Colonic mucosa (tissue), 4 donors: Measurements from ENCODE around the gene ACTN2. TPM values are rescaled to one million over a fixed set of nuclear protein-coding genes. Genes with fewer than 3 reads are reported as not detected.

ENCODE experiments used
- DNase-seq: peaks from one replicate; pipeline ENCODE4 v3.0.0-alpha.2; 2020
- H3K27ac ChIP-seq: fragments of 200-600 bp; one replicate; pipeline ENCODE4 v1.8.0; 2021
- H3K27me3 ChIP-seq: fragments of 200-600 bp; one replicate; pipeline ENCODE4 v1.8.0; 2021
- H3K36me3 ChIP-seq: fragments of 200-600 bp; one replicate; pipeline ENCODE4 v1.8.0; 2021
- H3K4me1 ChIP-seq: fragments of 200-600 bp; one replicate; pipeline ENCODE4 v1.8.0; 2021; ENCODE audit warnings: mild to moderate bottlenecking
- H3K4me3 ChIP-seq: fragments of 200-600 bp; one replicate; pipeline ENCODE4 v1.8.0; 2021
- H3K9ac ChIP-seq, 2 donors: one replicate each; pipeline ENCODE4 v1.7.0; 2013; ENCODE audit warnings: control low read depth in 2 of 2, low read depth in 2 of 2, low read length in 2 of 2
- H3K9me3 ChIP-seq: fragments of 200-600 bp; one replicate; pipeline ENCODE4 v1.8.0; 2021
- intact Hi-C: fragments of 100-400 bp; cut with DNase I; formaldehyde crosslinking; loops from one replicate; pipeline ENCODE4 v1.14.1; 2022
- total RNA-seq, 2 donors: library from RNA; stranded (reverse); fragmentation: NEBNext Ultra II Directional in 1 of 2; extraction: Animal tissue kit (Norgen Biotek cat#: 25700) in 1 of 2; gene quantifications; one replicate each; pipeline ENCODE4 v1.2.1, GENCODE V29; 2021
- TF ChIP-seq, protein P1 (sequence below): fragments of 200-600 bp; IDR thresholded peaks from one replicate; pipeline ENCODE4 v1.8.0; 2022; ENCODE audit warnings: antibody characterized with exemption, mild to moderate bottlenecking
- donor health status: healthy.
- donor health status: DM: no; HTN: no; CAD: no.
- donor health status: DM: no; HTN: no; CAD: no.

Gene ACTN2
- total RNA-seq, 2 donors from 2014 or later, result 0.05 to 0.72 TPM

DNA sequence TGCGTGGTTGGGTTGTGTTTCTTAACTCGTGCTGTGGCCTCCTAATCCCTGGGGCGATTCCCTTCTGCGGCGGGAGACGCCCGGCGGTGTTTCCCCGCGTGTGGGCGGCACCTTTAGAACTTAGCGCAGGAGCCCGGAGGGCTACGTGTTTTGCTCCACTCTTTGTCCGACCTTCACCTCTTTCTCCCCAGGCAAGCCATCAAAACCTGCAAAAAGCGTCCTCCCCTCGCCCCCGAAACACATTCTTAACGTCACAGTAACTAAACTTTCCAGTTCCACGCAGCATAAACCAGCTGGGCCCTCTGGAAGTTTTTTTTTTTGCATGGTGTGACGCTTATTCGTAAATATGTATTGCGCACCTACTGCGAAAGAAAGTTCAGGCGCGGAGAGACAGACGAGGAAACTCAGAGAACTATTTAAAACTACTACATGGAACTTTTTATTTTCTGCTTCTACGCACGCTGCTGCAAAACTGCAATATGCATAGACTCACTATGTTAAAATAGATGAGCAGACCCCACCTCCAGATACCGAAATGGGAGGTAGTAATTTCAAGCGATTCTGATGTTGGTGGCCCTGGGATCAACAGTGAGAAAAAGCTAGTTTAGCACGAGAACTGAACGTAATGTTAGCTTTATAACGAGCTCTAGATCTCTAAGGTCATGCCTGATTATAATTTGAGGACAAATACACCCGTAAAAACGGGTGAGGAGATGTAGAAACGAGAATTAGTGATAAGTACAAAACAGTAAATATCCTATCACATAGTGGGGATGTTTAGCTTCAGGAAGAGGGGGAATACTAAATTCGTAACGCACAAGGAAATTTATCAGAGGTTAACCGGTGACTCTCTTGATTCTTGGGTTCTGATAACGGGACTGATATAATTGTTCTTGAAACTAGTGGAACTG is 109.7 kb downstream of the ACTN2 start:
- peak overlapping the region; percentile 95 for H3K27ac ChIP-seq
- H3K4me1 ChIP-seq, result no peaks in the 10 kb centered on the region
- H3K27me3 ChIP-seq, result no peaks in the 10 kb centered on the region
- peak overlapping the region; percentile 93 to 94 for H3K9ac ChIP-seq
- H3K9me3 ChIP-seq, result no peaks in the 10 kb centered on the region
- TF ChIP-seq, protein P1, sequence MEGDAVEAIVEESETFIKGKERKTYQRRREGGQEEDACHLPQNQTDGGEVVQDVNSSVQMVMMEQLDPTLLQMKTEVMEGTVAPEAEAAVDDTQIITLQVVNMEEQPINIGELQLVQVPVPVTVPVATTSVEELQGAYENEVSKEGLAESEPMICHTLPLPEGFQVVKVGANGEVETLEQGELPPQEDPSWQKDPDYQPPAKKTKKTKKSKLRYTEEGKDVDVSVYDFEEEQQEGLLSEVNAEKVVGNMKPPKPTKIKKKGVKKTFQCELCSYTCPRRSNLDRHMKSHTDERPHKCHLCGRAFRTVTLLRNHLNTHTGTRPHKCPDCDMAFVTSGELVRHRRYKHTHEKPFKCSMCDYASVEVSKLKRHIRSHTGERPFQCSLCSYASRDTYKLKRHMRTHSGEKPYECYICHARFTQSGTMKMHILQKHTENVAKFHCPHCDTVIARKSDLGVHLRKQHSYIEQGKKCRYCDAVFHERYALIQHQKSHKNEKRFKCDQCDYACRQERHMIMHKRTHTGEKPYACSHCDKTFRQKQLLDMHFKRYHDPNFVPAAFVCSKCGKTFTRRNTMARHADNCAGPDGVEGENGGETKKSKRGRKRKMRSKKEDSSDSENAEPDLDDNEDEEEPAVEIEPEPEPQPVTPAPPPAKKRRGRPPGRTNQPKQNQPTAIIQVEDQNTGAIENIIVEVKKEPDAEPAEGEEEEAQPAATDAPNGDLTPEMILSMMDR, result no peak
- H3K36me3 ChIP-seq, result no peaks in the 10 kb centered on the region
- intact Hi-C loops, result no loop called here
- H3K4me3 ChIP-seq, result peak overlapping the region; percentile 83
- DNase-seq, result peak; percentile 55

DNA sequence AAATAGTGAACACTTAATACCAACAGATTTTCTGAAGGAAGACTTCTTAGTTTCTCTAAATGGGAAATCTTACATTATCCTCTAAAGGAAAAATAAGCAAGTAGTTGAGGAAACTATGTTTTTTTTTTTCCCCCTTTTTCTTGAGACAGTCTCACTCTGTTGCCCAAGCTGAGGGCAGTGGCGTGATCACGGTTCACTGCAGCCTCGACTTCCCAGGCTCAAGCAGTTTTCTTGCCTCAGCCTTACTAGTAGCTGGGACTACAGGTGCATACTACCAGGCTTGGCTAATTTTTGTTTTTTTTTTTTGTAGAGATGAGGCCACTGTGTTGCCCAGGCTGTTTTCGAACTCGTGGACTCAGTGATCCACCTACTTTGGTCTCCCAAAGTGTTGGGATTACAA is 112.7 kb downstream of the ACTN2 start:
- intact Hi-C loops, result no loop called here
- Histone ChIP-seq H3K4me3 (no peak overlapping the region), H3K4me1 (no peaks in the 10 kb centered on the region), H3K27me3 (no peaks in the 10 kb centered on the region), H3K9me3 (no peaks in the 10 kb centered on the region), H3K9ac (no peak overlapping the region), H3K27ac (no peak overlapping the region), H3K36me3 (no peaks in the 10 kb centered on the region)
- TF ChIP-seq, protein P1, result no peak
- no peak for DNase-seq

DNA sequence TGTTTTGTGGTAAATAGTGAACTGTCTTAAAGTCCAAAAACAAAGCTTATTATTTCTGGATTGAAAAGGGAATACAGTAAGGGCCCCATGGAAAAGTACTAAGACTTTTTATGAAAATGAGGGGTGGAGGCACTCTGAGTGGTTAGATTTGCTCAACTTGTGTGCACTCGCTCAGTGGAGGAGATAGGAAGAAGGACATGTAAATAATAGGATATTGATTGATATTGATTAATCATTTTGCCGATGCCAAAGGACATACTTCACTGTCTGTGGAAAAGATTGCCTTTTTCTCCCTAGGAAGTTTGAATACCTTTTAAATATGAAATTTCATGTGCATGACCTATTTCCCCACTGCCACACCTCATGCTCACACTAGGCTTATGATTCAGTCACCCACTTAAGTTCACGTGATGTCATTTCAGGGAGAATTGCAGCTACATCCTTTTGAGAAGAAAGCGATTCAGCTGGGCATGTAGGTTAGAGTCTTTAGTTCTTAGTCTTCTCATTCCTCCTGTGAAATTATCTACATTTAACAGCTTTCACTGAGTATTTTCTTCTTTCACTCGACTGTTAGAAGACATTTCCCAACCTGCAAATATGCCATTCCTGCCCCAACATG is 113.8 kb downstream of the ACTN2 start:
- Histone ChIP-seq H3K9ac (no peak overlapping the region), H3K36me3 (no peaks in the 10 kb centered on the region), H3K4me1 (no peaks in the 10 kb centered on the region), H3K27me3 (no peaks in the 10 kb centered on the region), H3K9me3 (no peaks in the 10 kb centered on the region), H3K4me3 (no peak overlapping the region), H3K27ac (no peak overlapping the region)
- DNase-seq, result no peak
- intact Hi-C loops, result no loop called here
- TF ChIP-seq, protein P1, result no peak

DNA sequence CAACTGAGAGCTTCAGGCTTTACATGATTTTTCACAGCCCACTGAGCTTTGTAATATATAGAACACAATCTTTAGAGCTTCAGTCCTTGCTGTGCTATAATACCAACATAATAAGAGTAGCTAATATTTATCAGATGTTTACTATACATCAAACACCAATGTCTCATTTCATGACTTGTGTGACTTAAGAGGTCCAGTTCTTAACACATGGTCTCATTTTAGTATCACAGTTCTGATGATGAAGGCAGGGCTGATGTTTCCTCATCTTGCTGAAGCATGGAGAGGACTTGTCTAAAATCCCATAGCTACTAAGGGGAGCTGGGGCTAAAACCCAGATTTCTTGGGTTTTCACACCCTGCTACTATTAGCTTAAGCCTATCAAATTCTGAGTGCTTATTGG is 114.3 kb downstream of the ACTN2 start:
- Histone ChIP-seq H3K27me3 (no peaks in the 10 kb centered on the region), H3K9me3 (no peaks in the 10 kb centered on the region), H3K27ac (no peak overlapping the region), H3K9ac (no peak overlapping the region), H3K36me3 (no peaks in the 10 kb centered on the region), H3K4me3 (no peak overlapping the region), H3K4me1 (no peaks in the 10 kb centered on the region)
- TF ChIP-seq, protein P1, result no peak
- DNase-seq, result no peak
- intact Hi-C loops, result no loop called here

DNA sequence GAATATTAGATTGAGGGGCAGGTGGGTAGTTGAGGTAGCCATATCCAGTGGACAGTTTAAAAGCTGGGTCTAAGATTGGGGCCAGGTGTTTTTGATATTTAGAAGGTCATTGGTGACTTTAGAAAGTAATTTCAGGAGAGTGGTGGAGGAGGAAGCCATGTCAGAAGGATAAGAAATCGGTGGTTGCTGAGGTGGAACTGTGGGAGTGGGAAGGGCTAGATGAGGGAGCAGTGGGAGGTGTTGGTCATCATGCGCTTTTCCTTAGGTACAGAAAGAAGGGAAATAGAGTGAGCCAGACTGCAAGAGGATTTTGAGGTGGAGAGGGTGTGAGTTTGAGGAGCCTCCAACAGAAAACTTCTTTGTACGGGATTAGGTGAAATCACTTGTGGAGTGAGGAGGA is 116.0 kb downstream of the ACTN2 start:
- H3K4me1 ChIP-seq, result no peaks in the 10 kb centered on the region
- intact Hi-C loops, result no loop called here
- H3K4me3 ChIP-seq, result no peak overlapping the region
- no peak overlapping the region for H3K9ac ChIP-seq
- no peak for DNase-seq
- H3K9me3 ChIP-seq, result no peaks in the 10 kb centered on the region
- H3K27me3 ChIP-seq, result no peaks in the 10 kb centered on the region
- no peak overlapping the region for H3K27ac ChIP-seq
- TF ChIP-seq, protein P1, result no peak
- no peaks in the 10 kb centered on the region for H3K36me3 ChIP-seq
